Retinal pigment epithelial cell (primary cell): Measurements from ENCODE around the gene IL22RA1.

Experiments used
- DNase-seq: peaks from one replicate; pipeline ENCODE4 v3.0.0-alpha.2; 2010; ENCODE audit warnings: low read depth
- H3K4me3 ChIP-seq: 2 replicates; pipeline ENCODE4 v1.5.1; 2011; ENCODE audit warnings: mild to moderate bottlenecking, low read length, control low read depth, moderate library complexity
- CTCF ChIP-seq: conservative IDR thresholded peaks from 2 replicates; pipeline ENCODE4 v1.5.1; 2011; ENCODE audit warnings: low read depth, low read length, control low read depth, inconsistent platforms

IL22RA1 gene

GRCh38 chr1:24094554-24094953 is 48.4 kb downstream of the IL22RA1 start:
- DNase-seq = no peak
- no peak for TF ChIP-seq CTCF

GRCh38 chr1:24093732-24094131 is 49.2 kb downstream of the IL22RA1 start:
- no peak overlapping the region for H3K4me3 ChIP-seq
- TF ChIP-seq CTCF = no peak
- DNase-seq = no peak

More at GRCh38 chr1:24094554-24094953, 48.4 kb downstream of the IL22RA1 start:
- no peak overlapping the region for H3K4me3 ChIP-seq

DNA sequence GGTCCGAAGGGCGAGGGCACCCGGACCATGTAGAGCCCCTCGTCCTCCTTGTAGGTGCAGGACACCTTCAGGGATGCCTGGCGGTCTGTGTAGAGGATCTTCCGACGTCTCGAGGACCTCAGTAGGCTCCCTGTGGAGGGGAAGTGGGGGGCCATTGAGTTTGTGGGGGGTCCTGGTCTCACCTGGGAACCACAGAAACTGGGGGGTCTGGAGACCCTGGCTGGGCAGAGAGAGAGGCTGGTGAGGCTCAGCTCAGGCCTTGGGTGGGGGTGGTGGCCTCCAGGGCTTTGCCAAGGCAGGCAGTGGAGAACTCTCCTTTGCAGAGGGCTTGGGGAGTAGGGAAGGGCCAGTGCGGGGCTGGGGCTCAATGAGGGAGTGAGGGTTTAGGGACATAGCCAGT is 50.0 kb downstream of the IL22RA1 start:
- DNase-seq = no peak
- no peak for TF ChIP-seq CTCF
- no peak overlapping the region for H3K4me3 ChIP-seq

DNA sequence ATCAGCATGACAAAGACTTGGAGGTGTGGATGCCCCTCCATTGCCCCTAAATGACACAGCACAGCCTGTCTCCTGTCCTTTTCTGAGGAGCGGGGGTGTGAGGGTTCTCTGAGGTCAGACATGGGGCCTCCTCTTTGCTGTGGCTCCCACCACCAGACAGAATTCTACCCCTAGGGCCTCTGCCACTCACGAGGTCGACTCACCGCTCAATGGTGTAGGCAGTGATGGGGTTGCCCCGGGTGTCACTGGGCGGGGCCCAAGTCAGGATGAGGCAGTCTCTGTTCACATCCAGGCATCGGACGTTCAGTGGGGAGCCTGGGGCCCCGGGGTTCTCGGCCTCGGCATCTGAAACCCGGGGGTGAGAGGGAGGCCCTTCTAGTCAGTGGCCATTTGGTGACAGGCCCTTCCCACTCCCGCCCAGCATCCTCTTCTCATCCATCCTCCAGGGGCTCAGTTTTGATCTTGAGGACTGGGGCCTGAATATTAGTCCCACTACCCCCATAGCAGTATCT is 50.9 kb downstream of the IL22RA1 start:
- DNase-seq = no peak
- H3K4me3 ChIP-seq = no peak overlapping the region
- TF ChIP-seq CTCF = no peak

GRCh38 chr1:24090736-24091135 is 52.2 kb downstream of the IL22RA1 start:
- no peak overlapping the region for H3K4me3 ChIP-seq
- TF ChIP-seq CTCF = no peak

GRCh38 chr1:24089743-24090555 is 53.0 kb downstream of the IL22RA1 start:
- DNase-seq = no peak
- no peak for TF ChIP-seq CTCF

More at GRCh38 chr1:24090736-24091135, 52.2 kb downstream of the IL22RA1 start:
- DNase-seq = no peak

GRCh38 chr1:24089027-24089742 is 53.8 kb downstream of the IL22RA1 start:
- TF ChIP-seq CTCF = no peak
- no peak for DNase-seq
- no peak overlapping the region for H3K4me3 ChIP-seq

More at GRCh38 chr1:24089743-24090555, 53.0 kb downstream of the IL22RA1 start:
- no peak overlapping the region for H3K4me3 ChIP-seq
